Stimulated activated naive CD8-positive, alpha-beta T cell treated with anti-CD3 and anti-CD28 coated beads, Interleukin-15, amount 100 ng/mL, for 72 hours (primary cell): ENCODE results near the gene C14orf132.
A peak's percentile ranks its signal among the peaks of the same experiment; 100 is the strongest.

Experiments used
- ATAC-seq: fragments of 150-1000 bp; cut with Tn5 transposase; 2 replicates; pipeline ENCODE4 v1.10.0; 2021; ENCODE audit warnings: mild to moderate bottlenecking, moderate library complexity
- DNase-seq, 2 donors: peaks; one replicate each; pipeline ENCODE4 v3.0.0; 2021 to 2022
- H3K27ac Mint-ChIP-seq, 2 donors: one replicate each; pipeline ENCODE4 v1.8.0; 2022; ENCODE audit warnings: mild to moderate bottlenecking in 2 of 2, mixed read lengths in 2 of 2, moderate library complexity in 2 of 2
- H3K27me3 Mint-ChIP-seq: one replicate; pipeline ENCODE4 v1.8.0; 2022; ENCODE audit warnings: mixed read lengths
- H3K4me1 Mint-ChIP-seq: one replicate; pipeline ENCODE4 v1.8.0; 2022; ENCODE audit warnings: mild to moderate bottlenecking, mixed read lengths
- H3K4me3 Mint-ChIP-seq, 2 donors: one replicate each; pipeline ENCODE4 v1.8.0; 2022; ENCODE audit warnings: mild to moderate bottlenecking in 2 of 2, mixed read lengths in 2 of 2, moderate library complexity in 1 of 2
- H3K9me3 Mint-ChIP-seq, 2 donors: one replicate each; pipeline ENCODE4 v1.8.0; 2022; ENCODE audit warnings: mixed read lengths in 2 of 2

The C14orf132 gene

DNA sequence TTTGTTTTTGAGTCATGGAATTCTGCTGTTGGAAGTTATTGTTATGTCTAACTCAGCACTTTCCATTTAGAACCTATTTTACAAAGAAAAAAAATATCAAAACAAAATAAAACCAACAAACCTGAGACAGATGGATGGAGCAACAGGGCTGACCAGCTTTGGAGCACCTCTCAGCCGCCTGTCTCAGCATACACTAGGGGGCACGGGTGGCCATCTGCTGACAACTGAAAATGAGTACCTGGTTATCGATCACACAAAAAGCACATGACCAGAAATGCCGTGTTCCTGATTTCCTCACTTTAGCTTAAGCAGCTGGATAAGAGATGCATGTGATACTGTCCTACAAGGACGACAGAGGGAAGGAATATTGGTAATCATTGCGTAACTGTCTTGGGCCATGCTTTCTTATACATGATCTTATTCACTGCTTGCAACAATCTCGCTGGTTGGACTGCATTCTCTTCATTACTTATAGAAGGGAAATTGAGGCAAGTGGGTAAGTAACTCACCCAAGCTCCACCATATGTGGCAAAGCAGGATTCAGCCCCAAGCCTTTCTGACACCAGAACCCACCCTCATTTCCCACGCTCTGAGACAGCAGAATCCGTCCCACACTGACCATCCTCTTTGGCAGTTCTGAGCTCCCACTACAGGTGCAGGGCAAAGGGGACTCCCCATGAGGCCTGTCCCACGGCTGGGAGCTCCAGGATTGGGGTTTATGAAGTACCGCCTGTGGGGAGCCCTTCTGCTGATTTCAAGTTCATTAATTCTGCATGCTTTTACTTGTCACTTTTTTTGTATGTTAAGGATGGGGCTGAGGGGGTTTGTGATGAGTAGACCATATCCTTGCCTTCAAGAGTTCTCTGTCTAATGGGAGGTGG lies 43.5 kb downstream of the C14orf132 start:
- Mint-ChIP-seq H3K4me1 (peaks cover 18% of the 10 kb centered on the region), H3K27me3 (peaks cover 18% of the 10 kb centered on the region), H3K4me3 (no peak overlapping the region), H3K27ac (no peak overlapping the region), H3K9me3 (no peaks in the 10 kb centered on the region)
- ATAC-seq = no peak
- no peak for DNase-seq

DNA sequence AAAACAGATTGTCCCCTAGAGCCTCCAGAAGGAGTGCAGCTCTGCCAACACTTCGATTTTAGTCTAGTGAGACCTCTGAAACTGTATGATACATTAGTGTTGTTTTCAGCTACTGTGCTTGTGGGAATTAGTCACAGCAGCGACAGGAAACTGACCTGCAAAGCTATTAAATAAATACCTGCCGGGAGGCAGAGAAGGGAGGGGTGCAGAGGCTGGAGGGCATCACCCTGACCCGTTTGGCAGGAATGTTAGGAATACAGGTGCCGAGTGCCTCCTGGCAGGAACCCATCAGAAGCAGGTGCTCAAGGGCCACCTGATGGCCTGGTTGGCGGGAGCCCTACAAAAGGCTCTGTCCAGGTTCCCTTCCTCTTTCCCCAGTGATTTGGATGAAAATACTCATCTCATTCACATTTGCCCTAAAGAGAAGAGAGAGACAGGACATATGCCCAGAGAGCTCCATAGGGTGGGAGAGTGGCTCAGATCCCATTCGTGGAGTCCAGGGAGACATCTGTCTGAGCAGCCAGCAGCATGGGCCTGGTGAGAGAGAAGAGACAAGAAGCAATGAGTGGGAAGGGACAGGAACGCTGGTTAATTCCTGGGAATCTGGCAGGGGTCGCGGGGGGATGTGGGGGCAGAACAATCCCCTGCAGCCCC lies 44.6 kb downstream of the C14orf132 start:
- no peak overlapping the region for H3K4me3 Mint-ChIP-seq
- no peak for DNase-seq
- H3K27ac Mint-ChIP-seq = no peak overlapping the region
- ATAC-seq = no peak
- peaks cover 6% of the 10 kb centered on the region for H3K27me3 Mint-ChIP-seq
- H3K9me3 Mint-ChIP-seq = no peaks in the 10 kb centered on the region
- peaks cover 8% of the 10 kb centered on the region for H3K4me1 Mint-ChIP-seq

DNA sequence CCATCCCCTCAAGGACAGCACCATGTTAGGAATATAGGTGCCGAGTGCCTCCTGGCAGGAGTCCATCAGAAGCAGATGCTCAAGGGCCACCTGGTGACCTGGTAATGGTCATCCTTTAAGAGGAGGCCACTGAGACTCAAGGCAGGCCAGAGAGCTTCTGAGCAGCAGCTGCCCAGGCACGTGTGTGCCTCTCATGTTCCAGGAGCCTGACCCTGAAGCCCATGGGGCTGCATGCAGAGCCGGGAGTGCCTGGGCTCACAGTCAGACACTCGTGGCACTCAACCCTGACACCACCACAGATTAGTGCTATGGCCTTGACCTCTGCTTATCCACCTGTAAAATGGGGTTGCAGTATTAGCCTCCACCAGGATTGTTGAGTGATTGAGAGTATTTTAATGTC lies 45.6 kb downstream of the C14orf132 start:
- peaks cover 6% of the 10 kb centered on the region for H3K27me3 Mint-ChIP-seq
- H3K27ac Mint-ChIP-seq = no peak overlapping the region
- ATAC-seq = no peak

DNA sequence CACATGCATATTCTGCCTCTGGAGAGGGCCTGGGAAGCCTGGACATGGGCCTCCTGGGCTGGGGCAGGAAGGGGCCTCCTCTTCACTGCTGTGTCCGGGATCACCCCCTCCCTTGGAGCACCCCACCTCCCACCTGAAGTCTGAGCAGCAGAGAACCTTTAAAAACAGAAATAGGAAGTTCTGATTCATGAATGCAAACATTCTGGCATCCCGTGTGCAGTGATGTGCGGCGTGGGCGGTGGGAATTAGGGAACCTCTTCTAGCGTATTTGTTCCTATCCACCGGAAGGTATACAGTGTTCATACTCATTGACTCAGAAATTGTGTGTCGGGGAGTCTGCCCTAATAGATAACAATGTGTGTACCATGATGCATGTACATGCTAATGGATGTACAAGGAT lies 46.2 kb downstream of the C14orf132 start:
- ATAC-seq (no peak), DNase-seq (no peak)
- H3K4me1 Mint-ChIP-seq = peaks cover 8% of the 10 kb centered on the region
- peaks cover 6% of the 10 kb centered on the region for H3K27me3 Mint-ChIP-seq
- no peaks in the 10 kb centered on the region for H3K9me3 Mint-ChIP-seq
- H3K27ac Mint-ChIP-seq = no peak overlapping the region
- H3K4me3 Mint-ChIP-seq = no peak overlapping the region

More for the DNA sequence above, 45.6 kb downstream of the C14orf132 start:
- Mint-ChIP-seq H3K9me3 (no peaks in the 10 kb centered on the region), H3K4me1 (peaks cover 8% of the 10 kb centered on the region), H3K4me3 (no peak overlapping the region)
- no peak for DNase-seq

DNA sequence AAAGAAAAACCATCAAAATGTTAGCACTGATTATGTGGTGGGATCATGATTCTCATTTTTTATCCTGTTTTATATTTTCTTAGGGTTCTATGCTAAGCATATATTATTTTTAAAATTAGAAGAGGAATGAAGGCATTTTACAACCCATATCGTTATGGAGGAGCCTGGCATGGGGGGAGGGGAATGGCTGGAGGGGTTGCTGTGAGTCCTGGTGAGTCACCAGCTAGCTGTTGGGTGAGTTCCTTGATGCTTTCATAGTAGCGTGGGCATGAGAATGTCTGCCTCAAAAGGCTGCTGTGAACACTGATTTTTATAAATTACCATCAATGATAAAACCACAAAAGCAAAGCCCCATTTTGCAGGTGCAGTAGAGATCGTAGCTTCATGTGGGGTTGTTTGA lies 46.9 kb downstream of the C14orf132 start:
- no peak overlapping the region for H3K4me3 Mint-ChIP-seq
- H3K4me1 Mint-ChIP-seq = peaks cover 8% of the 10 kb centered on the region
- no peak overlapping the region for H3K27ac Mint-ChIP-seq
- ATAC-seq (no peak), DNase-seq (no peak)
- no peaks in the 10 kb centered on the region for H3K9me3 Mint-ChIP-seq
- H3K27me3 Mint-ChIP-seq = peaks cover 6% of the 10 kb centered on the region

DNA sequence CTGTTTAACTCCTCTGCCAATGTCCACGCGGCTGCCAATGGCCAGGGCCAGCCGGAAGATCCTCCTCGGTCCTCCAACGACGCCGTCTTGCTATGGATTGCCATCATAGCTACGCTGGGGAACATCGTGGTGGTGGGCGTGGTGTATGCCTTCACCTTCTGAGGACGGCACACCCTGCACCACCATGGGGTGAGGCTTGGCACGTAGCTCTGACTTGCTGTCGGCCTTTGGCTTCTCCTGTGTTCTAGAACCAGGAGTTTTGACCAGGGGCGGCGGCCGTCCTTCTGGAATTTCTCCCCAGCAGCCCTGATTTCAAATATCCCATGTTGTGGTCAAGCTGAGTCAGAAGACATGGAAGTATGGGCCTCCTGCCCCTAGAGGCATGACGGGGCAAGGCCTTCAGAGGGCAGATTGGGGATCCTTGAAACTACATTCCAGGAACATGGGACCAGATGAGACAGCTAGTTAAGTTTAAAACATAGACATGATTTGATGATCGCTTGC lies 47.5 kb downstream of the C14orf132 start:
- H3K4me3 Mint-ChIP-seq = no peak overlapping the region
- no peak for DNase-seq
- no peak overlapping the region for H3K27ac Mint-ChIP-seq
- peaks cover 6% of the 10 kb centered on the region for H3K27me3 Mint-ChIP-seq
- no peak for ATAC-seq
- H3K9me3 Mint-ChIP-seq = no peaks in the 10 kb centered on the region
- peaks cover 8% of the 10 kb centered on the region for H3K4me1 Mint-ChIP-seq

DNA sequence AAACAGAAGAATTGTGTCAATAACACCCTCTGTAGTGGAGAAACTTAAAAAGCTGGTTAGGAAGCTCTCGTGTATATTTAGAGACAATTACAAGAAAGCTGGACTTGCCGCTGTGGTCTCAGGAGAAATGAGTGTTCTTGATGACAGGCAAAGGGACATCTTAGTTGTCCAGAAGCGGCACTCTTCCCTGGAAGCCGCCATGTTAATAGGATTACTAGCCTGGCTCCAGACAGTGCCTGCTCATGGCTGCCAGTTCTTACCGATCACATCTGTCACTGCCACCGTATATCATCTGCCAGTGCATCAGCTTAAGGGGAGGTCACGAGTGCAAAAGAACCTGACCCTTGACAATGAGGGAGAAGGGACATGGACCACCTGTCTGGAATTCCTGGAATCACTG lies 48.9 kb downstream of the C14orf132 start:
- Mint-ChIP-seq H3K4me1 (peaks cover 8% of the 10 kb centered on the region), H3K9me3 (no peaks in the 10 kb centered on the region), H3K27me3 (peaks cover 6% of the 10 kb centered on the region), H3K27ac (no peak overlapping the region), H3K4me3 (no peak overlapping the region)
- ATAC-seq (no peak), DNase-seq (no peak)

DNA sequence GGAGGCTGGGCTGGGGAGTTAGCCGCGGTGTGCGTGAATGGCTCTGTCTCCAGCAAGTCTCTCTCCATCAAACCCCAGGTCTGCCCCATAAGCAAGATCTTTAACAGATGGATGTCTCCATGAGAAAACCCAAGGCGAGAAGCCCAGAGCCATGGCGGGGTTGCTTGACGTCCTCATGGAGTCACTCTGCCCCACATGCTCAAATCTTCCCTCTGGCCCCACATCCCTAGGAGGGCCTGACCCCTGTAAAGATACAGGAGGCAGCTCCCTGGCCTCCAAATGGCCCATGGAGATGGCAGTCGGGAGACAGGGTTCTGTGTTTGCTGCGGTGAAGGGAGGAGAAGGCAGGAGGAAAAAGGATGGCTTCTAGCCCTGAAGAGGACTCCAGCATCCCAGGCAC lies 49.3 kb downstream of the C14orf132 start:
- no peak for DNase-seq
- peak overlapping the region in 1 of 2 donors; percentile 78 for H3K27ac Mint-ChIP-seq
- no peak overlapping the region for H3K4me3 Mint-ChIP-seq
- peaks cover 5% of the 10 kb centered on the region for H3K27me3 Mint-ChIP-seq
- H3K9me3 Mint-ChIP-seq = no peaks in the 10 kb centered on the region
- H3K4me1 Mint-ChIP-seq = peaks cover 8% of the 10 kb centered on the region
- no peak for ATAC-seq

DNA sequence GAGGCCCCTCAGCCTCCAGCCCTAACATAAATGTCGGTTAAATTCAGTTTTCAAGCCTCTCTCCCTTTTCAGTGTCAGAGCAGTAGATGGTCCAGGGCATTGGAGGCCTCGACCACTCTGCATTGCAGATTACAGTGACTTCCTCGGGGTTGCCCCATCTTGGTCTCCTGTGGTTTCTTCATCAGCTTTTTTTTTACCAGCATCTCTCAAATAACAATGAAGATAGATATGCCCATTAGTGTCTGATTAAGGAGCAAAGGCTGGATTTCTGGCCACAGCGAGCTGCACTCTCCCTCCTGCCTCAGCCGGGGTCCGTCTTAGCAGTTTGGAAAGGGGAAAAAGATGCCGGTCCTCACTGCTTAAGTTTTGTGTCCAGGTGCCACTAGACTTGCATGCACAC lies 49.7 kb downstream of the C14orf132 start:
- ATAC-seq = no peak
- H3K27ac Mint-ChIP-seq = peak overlapping the region in 1 of 2 donors; percentile 48
- peaks cover 8% of the 10 kb centered on the region for H3K4me1 Mint-ChIP-seq
- no peaks in the 10 kb centered on the region for H3K9me3 Mint-ChIP-seq
- H3K27me3 Mint-ChIP-seq = peaks cover 1% of the 10 kb centered on the region
- no peak overlapping the region for H3K4me3 Mint-ChIP-seq
- DNase-seq = no peak

DNA sequence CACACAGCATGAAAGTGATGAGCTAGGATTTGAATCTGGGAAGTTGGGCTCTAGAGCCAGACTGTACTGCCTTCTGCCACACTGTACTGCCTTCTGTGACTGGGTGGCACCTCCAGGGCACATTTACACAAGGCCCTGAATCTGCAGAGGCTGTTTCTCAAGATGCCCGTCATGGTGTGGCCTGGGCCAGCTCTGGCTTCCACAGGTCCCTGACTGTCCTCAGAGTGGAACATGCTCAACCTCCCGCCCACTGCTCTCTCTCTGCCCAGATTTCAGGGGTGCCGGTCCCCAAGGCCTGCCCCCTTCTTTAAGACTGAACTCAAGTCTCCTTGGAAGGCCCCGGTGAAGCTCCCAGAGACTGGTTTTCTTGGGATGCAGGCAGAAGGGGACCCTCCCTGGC lies 50.2 kb downstream of the C14orf132 start:
- Mint-ChIP-seq H3K27me3 (peaks cover 5% of the 10 kb centered on the region), H3K9me3 (no peaks in the 10 kb centered on the region), H3K27ac (peak overlapping the region; percentile 12 to 84), H3K4me3 (no peak overlapping the region), H3K4me1 (peaks cover 8% of the 10 kb centered on the region)
- DNase-seq (no peak), ATAC-seq (no peak)

DNA sequence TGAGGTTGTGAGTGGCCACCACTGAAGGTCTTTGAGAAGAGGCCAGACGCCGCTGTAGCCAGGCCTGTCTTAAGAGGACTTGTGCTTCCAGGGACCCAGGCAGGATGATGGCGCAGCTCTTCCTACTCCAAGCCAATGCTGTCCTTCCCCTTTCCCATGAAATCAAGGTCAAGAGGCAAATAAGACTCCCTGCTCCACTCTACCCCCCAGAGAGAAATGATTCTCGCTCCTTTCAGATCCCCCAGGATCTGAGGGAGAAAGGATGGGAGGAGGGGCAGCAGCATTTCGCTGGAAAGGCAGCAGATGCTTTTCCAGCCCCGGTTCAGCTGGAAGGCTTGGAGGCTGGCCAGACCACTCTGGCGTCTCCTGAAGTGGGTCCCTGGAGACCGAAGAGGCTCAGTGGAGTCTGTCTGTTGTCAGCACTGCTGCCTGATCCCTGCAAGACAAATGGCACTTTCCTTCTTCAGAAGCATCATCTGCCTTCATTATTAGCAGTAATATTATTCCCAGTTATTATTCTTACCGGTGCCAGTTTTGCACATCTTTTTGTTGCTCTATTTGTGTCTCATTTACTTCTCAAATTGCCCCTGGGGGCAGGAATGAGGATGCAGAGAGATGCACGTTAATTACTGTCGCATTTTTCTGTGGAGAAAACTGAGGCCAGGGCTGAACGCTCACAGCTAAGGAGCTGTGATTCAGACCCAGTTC lies 51.4 kb downstream of the C14orf132 start:
- H3K27ac Mint-ChIP-seq = no peak overlapping the region
- H3K4me1 Mint-ChIP-seq = peaks cover 4% of the 10 kb centered on the region
- H3K9me3 Mint-ChIP-seq = no peaks in the 10 kb centered on the region
- ATAC-seq (no peak), DNase-seq (no peak)
- peaks cover 7% of the 10 kb centered on the region for H3K27me3 Mint-ChIP-seq
- no peak overlapping the region for H3K4me3 Mint-ChIP-seq

DNA sequence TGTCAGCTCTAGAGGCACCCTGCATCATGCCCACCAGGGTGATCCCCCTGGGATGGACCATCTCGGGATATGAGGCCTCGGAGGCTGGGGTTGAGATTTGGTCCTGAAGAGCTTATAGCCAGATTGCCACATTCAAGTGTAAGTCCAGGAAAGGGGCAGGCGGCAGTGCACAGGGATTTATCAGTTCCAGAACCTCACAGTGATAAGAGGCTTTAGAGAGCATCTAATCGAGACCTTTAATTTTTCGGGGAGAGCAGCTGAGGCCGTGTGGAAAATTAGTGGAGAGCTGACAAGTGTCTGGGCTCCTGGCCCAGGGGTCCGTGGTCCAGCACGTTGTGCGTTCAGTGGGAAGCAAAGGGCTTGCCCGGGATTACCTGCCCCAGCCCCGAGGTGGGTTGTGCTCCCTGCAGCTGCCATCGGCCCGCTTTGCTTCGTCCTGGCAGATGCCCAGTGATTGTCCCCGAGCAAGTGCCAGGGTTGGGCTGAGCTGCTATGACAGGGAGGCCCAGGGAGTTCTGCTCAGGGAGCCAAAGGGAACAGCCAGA lies 52.1 kb downstream of the C14orf132 start:
- ATAC-seq (no peak), DNase-seq (no peak)
- Mint-ChIP-seq H3K27ac (no peak overlapping the region), H3K9me3 (no peaks in the 10 kb centered on the region), H3K4me3 (no peak overlapping the region), H3K27me3 (peaks cover 7% of the 10 kb centered on the region), H3K4me1 (no peaks in the 10 kb centered on the region)

DNA sequence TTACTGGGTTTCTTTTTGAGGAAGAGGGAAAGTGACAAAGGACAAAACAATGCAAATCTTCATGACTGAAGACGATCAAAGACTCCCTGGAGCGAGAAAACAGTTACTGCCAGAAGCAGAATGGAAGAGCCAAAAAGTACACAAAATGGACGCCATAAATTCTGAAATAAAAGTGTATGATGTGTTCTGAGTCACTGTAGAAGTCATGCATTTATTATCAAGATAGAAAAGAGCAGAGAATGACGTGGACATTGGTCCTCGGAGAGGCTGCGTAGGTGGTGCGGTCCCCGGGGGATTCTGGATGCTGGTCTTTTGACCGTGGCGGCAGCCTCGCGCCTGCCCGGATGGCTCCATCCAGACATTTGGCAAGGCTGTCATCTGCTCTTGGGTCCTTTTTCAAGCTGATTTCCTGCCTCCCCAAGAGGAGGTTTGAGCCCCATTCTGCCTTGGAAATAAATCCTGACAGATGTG lies 52.8 kb downstream of the C14orf132 start:
- H3K9me3 Mint-ChIP-seq = no peaks in the 10 kb centered on the region
- H3K4me3 Mint-ChIP-seq = no peak overlapping the region
- H3K4me1 Mint-ChIP-seq = no peaks in the 10 kb centered on the region
- no peak for ATAC-seq
- peaks cover 7% of the 10 kb centered on the region for H3K27me3 Mint-ChIP-seq
- no peak overlapping the region for H3K27ac Mint-ChIP-seq
- no peak for DNase-seq

DNA sequence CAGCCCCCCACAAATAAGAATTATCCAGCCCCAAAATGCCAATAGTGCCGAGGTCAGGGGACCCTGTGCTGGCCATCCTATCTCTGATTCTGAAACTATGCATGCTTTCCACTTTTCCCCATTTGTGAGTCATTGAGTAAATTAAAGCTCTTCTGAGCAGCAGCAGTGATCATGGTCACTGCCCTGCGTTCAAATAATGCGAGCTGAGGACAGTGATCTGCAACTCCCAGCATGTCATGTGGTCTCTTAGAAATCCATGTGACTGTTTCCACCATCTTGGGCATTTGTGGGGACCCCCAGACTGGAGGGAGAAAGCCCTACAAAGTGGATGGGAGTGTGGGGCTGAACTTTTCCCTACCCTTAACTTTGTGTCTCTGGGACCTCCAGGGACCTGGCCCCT lies 53.8 kb downstream of the C14orf132 start:
- DNase-seq = no peak
- no peak for ATAC-seq
- H3K27ac Mint-ChIP-seq = no peak overlapping the region
- H3K4me1 Mint-ChIP-seq = no peaks in the 10 kb centered on the region
- no peaks in the 10 kb centered on the region for H3K9me3 Mint-ChIP-seq
- H3K27me3 Mint-ChIP-seq = peaks cover 16% of the 10 kb centered on the region
- H3K4me3 Mint-ChIP-seq = no peak overlapping the region

DNA sequence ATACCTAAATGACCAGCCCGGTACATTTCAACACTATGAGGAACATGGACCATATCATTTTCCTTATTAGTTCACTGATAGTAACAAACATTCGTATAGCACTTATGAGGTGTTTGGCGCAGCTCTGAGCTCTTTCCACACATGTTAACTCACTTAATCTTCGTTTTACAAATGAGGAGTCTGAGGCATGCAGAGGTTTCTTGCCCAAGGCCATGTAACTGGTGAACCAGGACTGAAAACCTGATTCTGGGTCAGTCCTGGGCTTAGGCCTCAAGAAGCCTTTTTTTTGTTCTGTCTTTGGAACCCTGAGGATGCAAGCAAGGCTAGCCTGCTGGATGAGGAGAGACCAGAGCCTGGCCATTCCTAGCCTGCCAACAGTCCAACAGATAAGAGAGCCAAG lies 55.0 kb downstream of the C14orf132 start:
- Mint-ChIP-seq H3K27ac (no peak overlapping the region), H3K4me3 (no peak overlapping the region), H3K9me3 (no peaks in the 10 kb centered on the region), H3K4me1 (no peaks in the 10 kb centered on the region), H3K27me3 (peaks cover 24% of the 10 kb centered on the region)
- no peak for DNase-seq
- no peak for ATAC-seq
